MM.1S (cell line): ENCODE data around the gene RHOT1.

Experiments used
- DNase-seq: peaks from one replicate; pipeline ENCODE4 v3.0.0-alpha.2; 2015
- H2AFZ ChIP-seq: fragments of 300-600 bp; sonication (generic); 2 replicates; pipeline ENCODE4 v1.6.0; 2016; ENCODE audit warnings: antibody characterized with exemption, low read length
- H3F3A ChIP-seq: fragments of 300-600 bp; sonication (generic); 2 replicates; pipeline ENCODE4 v1.6.1; 2016; ENCODE audit warnings: mild to moderate bottlenecking, antibody characterized with exemption, low read length, moderate library complexity, mixed read lengths; ENCODE audit not compliant: insufficient read depth
- H3K27ac ChIP-seq: fragments of 300-600 bp; sonication (generic); 2 replicates; pipeline ENCODE4 v1.5.1; 2016; ENCODE audit warnings: mild to moderate bottlenecking, low read length
- H3K27me3 ChIP-seq: fragments of 300-600 bp; sonication (generic); replicated peaks from 2 replicates; pipeline ENCODE4 v1.6.0; 2016; ENCODE audit warnings: low read length; ENCODE audit not compliant: insufficient read depth
- H3K36me3 ChIP-seq: fragments of 300-600 bp; sonication (generic); replicated peaks from 2 replicates; pipeline ENCODE4 v1.6.1; 2016; ENCODE audit warnings: mild to moderate bottlenecking, low read length, mixed read lengths; ENCODE audit not compliant: insufficient read depth
- H3K4me1 ChIP-seq: fragments of 300-600 bp; sonication (generic); 2 replicates; pipeline ENCODE4 v1.6.1; 2016; ENCODE audit warnings: low read length, mixed read lengths
- H3K4me2 ChIP-seq: fragments of 300-600 bp; sonication (generic); 2 replicates; pipeline ENCODE4 v1.6.0; 2016; ENCODE audit warnings: low read depth, low read length
- H3K4me3 ChIP-seq: fragments of 300-600 bp; sonication (generic); 2 replicates; pipeline ENCODE4 v1.5.1; 2016; ENCODE audit warnings: low read length, mixed read lengths
- H3K79me2 ChIP-seq: fragments of 300-600 bp; sonication (generic); 2 replicates; pipeline ENCODE4 v1.6.1; 2016; ENCODE audit warnings: mixed run types, low read length, mixed read lengths
- H3K9ac ChIP-seq: fragments of 300-600 bp; sonication (generic); 2 replicates; pipeline ENCODE4 v1.6.1; 2016; ENCODE audit warnings: low read length, mixed read lengths
- H3K9me2 ChIP-seq: fragments of 300-600 bp; sonication (generic); replicated peaks from 2 replicates; pipeline ENCODE4 v1.6.1; 2016; ENCODE audit warnings: mild to moderate bottlenecking, low read length, mixed read lengths; ENCODE audit not compliant: insufficient read depth
- H3K9me3 ChIP-seq: fragments of 300-600 bp; sonication (generic); replicated peaks from 2 replicates; pipeline ENCODE4 v1.6.1; 2016; ENCODE audit warnings: mild to moderate bottlenecking, low read length, mixed read lengths; ENCODE audit not compliant: insufficient read depth
- H4K20me1 ChIP-seq: fragments of 300-600 bp; sonication (generic); 2 replicates; pipeline ENCODE4 v1.6.1; 2016; ENCODE audit warnings: mild to moderate bottlenecking, low read length, moderate library complexity, mixed read lengths; ENCODE audit not compliant: insufficient read depth
- CTCF ChIP-seq: fragments of 300-600 bp; sonication (generic); IDR thresholded peaks from 2 replicates; pipeline ENCODE4 v1.5.1; 2016; ENCODE audit warnings: antibody characterized with exemption, low read length, mixed read lengths
- EZH2 ChIP-seq: fragments of 300-600 bp; sonication (generic); optimal IDR thresholded peaks from 2 replicates; pipeline ENCODE3; 2017; ENCODE audit warnings: low read depth, mild to moderate bottlenecking, antibody characterized with exemption, low read length, mixed read lengths
- EZH2phosphoT487 ChIP-seq: fragments of 300-600 bp; sonication (generic); IDR thresholded peaks from 2 replicates; pipeline ENCODE4 v1.6.1; 2018; ENCODE audit warnings: antibody characterized with exemption, low read length

Gene RHOT1

GRCh38 chr17:32150358-32150757, 8.1 kb downstream of the RHOT1 start:
- Histone ChIP-seq H3K4me1 (no peaks in the 10 kb centered on the region), H4K20me1 (no peaks in the 10 kb centered on the region), H2AFZ (no peak overlapping the region), H3K36me3 (no peaks in the 10 kb centered on the region), H3K4me3 (no peak overlapping the region), H3K4me2 (no peak overlapping the region), H3K9me2 (no peaks in the 10 kb centered on the region), H3K9ac (no peak overlapping the region), H3K9me3 (no peaks in the 10 kb centered on the region), H3F3A (no peaks in the 10 kb centered on the region), H3K79me2 (peaks cover 55% of the 10 kb centered on the region), H3K27ac (no peak overlapping the region), H3K27me3 (no peaks in the 10 kb centered on the region)
- DNase-seq, result no peak
- TF ChIP-seq EZH2phosphoT487 (no peak), CTCF (no peak), EZH2 (no peak)

GRCh38 chr17:32152130-32152529, 9.8 kb downstream of the RHOT1 start:
- no peaks in the 10 kb centered on the region for H3K9me2 ChIP-seq
- no peak overlapping the region for H3K4me3 ChIP-seq
- no peaks in the 10 kb centered on the region for H3K4me1 ChIP-seq
- TF ChIP-seq EZH2 (no peak), CTCF (no peak), EZH2phosphoT487 (no peak)
- DNase-seq, result no peak
- no peaks in the 10 kb centered on the region for H3F3A ChIP-seq
- no peak overlapping the region for H3K4me2 ChIP-seq
- H4K20me1 ChIP-seq, result no peaks in the 10 kb centered on the region
- H3K36me3 ChIP-seq, result no peaks in the 10 kb centered on the region
- H3K9me3 ChIP-seq, result no peaks in the 10 kb centered on the region
- H3K27ac ChIP-seq, result no peak overlapping the region
- peaks cover 49% of the 10 kb centered on the region for H3K79me2 ChIP-seq
- H2AFZ ChIP-seq, result no peak overlapping the region
- no peaks in the 10 kb centered on the region for H3K27me3 ChIP-seq
- no peak overlapping the region for H3K9ac ChIP-seq

GRCh38 chr17:32155896-32156295, 13.6 kb downstream of the RHOT1 start:
- H3K79me2 ChIP-seq, result peaks cover 22% of the 10 kb centered on the region
- H3K36me3 ChIP-seq, result no peaks in the 10 kb centered on the region
- H3K4me1 ChIP-seq, result no peaks in the 10 kb centered on the region
- H3K9me3 ChIP-seq, result no peaks in the 10 kb centered on the region
- no peak overlapping the region for H3K27ac ChIP-seq
- no peaks in the 10 kb centered on the region for H3K27me3 ChIP-seq
- H3K4me3 ChIP-seq, result no peak overlapping the region
- no peaks in the 10 kb centered on the region for H3F3A ChIP-seq
- H3K9me2 ChIP-seq, result no peaks in the 10 kb centered on the region
- H3K4me2 ChIP-seq, result no peak overlapping the region
- TF ChIP-seq EZH2phosphoT487 (no peak), CTCF (no peak), EZH2 (no peak)
- H4K20me1 ChIP-seq, result no peaks in the 10 kb centered on the region
- H3K9ac ChIP-seq, result no peak overlapping the region
- no peak for DNase-seq
- no peak overlapping the region for H2AFZ ChIP-seq
